H9 (cell line): ENCODE measurements around the gene PI4KB. TPM values are rescaled to one million over a fixed set of nuclear protein-coding genes. Genes with fewer than 3 reads are reported as not detected.

Experiments
- DNase-seq: peaks from one replicate; pipeline ENCODE4 v3.0.0-alpha.2; 2017
- H2AFZ ChIP-seq: one replicate; pipeline ENCODE4 v1.6.1; 2013; ENCODE audit warnings: mild to moderate bottlenecking, low read length, control low read depth, moderate library complexity
- H2AK5ac ChIP-seq: 2 replicates; pipeline ENCODE4 v1.6.1; 2013; ENCODE audit warnings: low read length, control low read depth, mixed read lengths; ENCODE audit not compliant: insufficient read length
- H2BK120ac ChIP-seq: one replicate; pipeline ENCODE4 v1.6.1; 2013; ENCODE audit warnings: low read depth, mild to moderate bottlenecking, low read length, control low read depth, inconsistent platforms; ENCODE audit not compliant: poor library complexity, severe bottlenecking
- H2BK12ac ChIP-seq: 2 replicates; pipeline ENCODE4 v1.6.1; 2013; ENCODE audit warnings: low read length, control low read depth, mixed read lengths, low read depth; ENCODE audit not compliant: insufficient read length
- H2BK15ac ChIP-seq: 2 replicates; pipeline ENCODE4 v1.6.1; 2013; ENCODE audit warnings: low read depth, low read length, control low read depth
- H2BK20ac ChIP-seq: one replicate; pipeline ENCODE4 v1.6.1; 2013; ENCODE audit warnings: low read depth, mild to moderate bottlenecking, low read length, control low read depth, inconsistent platforms; ENCODE audit not compliant: poor library complexity, severe bottlenecking
- H2BK5ac ChIP-seq: 2 replicates; pipeline ENCODE4 v1.6.1; 2013; ENCODE audit warnings: low read length, control low read depth, mixed read lengths; ENCODE audit not compliant: insufficient read length
- H3K14ac ChIP-seq: 2 replicates; pipeline ENCODE4 v1.6.1; 2013; ENCODE audit warnings: low read length, control low read depth; ENCODE audit not compliant: insufficient read depth
- H3K18ac ChIP-seq: 2 replicates; pipeline ENCODE4 v1.6.1; 2013; ENCODE audit warnings: low read depth, mild to moderate bottlenecking, mixed read lengths, low read length, control low read depth; ENCODE audit not compliant: insufficient read length
- H3K23ac ChIP-seq: 2 replicates; pipeline ENCODE4 v1.6.1; 2013; ENCODE audit warnings: low read length, control low read depth, mixed read lengths, low read depth; ENCODE audit not compliant: insufficient read length
- H3K23me2 ChIP-seq: 2 replicates; pipeline ENCODE4 v1.6.1; 2013; ENCODE audit warnings: low read depth, mild to moderate bottlenecking, mixed read lengths, low read length, control low read depth; ENCODE audit not compliant: insufficient read length, poor library complexity, severe bottlenecking
- H3K27ac ChIP-seq: 2 replicates; pipeline ENCODE4 v1.5.1; 2013; ENCODE audit warnings: low read length, control low read depth, mixed read lengths, low read depth; ENCODE audit not compliant: insufficient read length
- H3K27me3 ChIP-seq: 2 replicates; pipeline ENCODE4 v1.6.1; 2013; ENCODE audit warnings: low read length, control low read depth, inconsistent platforms; ENCODE audit not compliant: insufficient read depth
- H3K4ac ChIP-seq: 2 replicates; pipeline ENCODE4 v1.6.1; 2013; ENCODE audit warnings: low read depth, mild to moderate bottlenecking, control low read depth, inconsistent platforms, low read length, moderate library complexity
- H3K4me1 ChIP-seq: 2 replicates; pipeline ENCODE4 v1.6.1; 2013; ENCODE audit warnings: low read length, control low read depth, inconsistent platforms; ENCODE audit not compliant: insufficient read depth
- H3K4me2 ChIP-seq: 2 replicates; pipeline ENCODE4 v1.6.1; 2013; ENCODE audit warnings: low read length, control low read depth, mixed read lengths; ENCODE audit not compliant: insufficient read length, insufficient read depth
- H3K56ac ChIP-seq: 2 replicates; pipeline ENCODE4 v1.6.1; 2013; ENCODE audit warnings: low read depth, mild to moderate bottlenecking, mixed read lengths, low read length, control low read depth; ENCODE audit not compliant: insufficient read length
- H3K79me1 ChIP-seq: 2 replicates; pipeline ENCODE4 v1.6.1; 2013; ENCODE audit warnings: low read depth, mild to moderate bottlenecking, moderate library complexity, low read length, control low read depth, inconsistent platforms; ENCODE audit not compliant: insufficient read depth, poor library complexity, severe bottlenecking
- H3K79me2 ChIP-seq: 2 replicates; pipeline ENCODE4 v1.6.1; 2013; ENCODE audit warnings: low read length, control low read depth, inconsistent platforms; ENCODE audit not compliant: insufficient read depth
- H3K9ac ChIP-seq: 2 replicates; pipeline ENCODE4 v1.6.1; 2013; ENCODE audit warnings: low read length, control low read depth, mixed read lengths; ENCODE audit not compliant: insufficient read length; ENCODE audit errors: extremely low read depth
- H3K9me3 ChIP-seq: one replicate; pipeline ENCODE4 v1.6.1; 2013; ENCODE audit warnings: low read depth, low read length, inconsistent platforms; ENCODE audit not compliant: control insufficient read depth
- H3T11ph ChIP-seq: one replicate; pipeline ENCODE4 v1.6.1; 2013; ENCODE audit warnings: mild to moderate bottlenecking, low read length, control low read depth, inconsistent platforms
- H4K20me1 ChIP-seq: one replicate; pipeline ENCODE4 v1.6.1; 2013; ENCODE audit not compliant: control insufficient read depth, insufficient read length, insufficient read depth
- H4K5ac ChIP-seq: 2 replicates; pipeline ENCODE4 v1.6.1; 2013; ENCODE audit warnings: low read depth, mild to moderate bottlenecking, mixed read lengths, low read length, control low read depth; ENCODE audit not compliant: insufficient read length
- H4K8ac ChIP-seq: replicated peaks from 2 replicates; pipeline ENCODE4 v1.6.1; 2013; ENCODE audit warnings: low read length, control low read depth, mixed read lengths, low read depth; ENCODE audit not compliant: insufficient read length
- H4K91ac ChIP-seq: 2 replicates; pipeline ENCODE4 v1.6.1; 2013; ENCODE audit warnings: low read depth, mild to moderate bottlenecking, moderate library complexity, mixed read lengths, low read length, control low read depth; ENCODE audit not compliant: insufficient read length
- H3K27ac Mint-ChIP-seq, 3 experiments: 2 replicates in 2 of 3; 3 replicates in 1 of 3; pipeline ENCODE4 v1.8.0; 2020 to 2021; ENCODE audit warnings: mixed read lengths in 3 of 3, mild to moderate bottlenecking in 1 of 3, moderate library complexity in 1 of 3
- H3K27me3 Mint-ChIP-seq: 2 replicates; pipeline ENCODE4 v1.8.0; 2021; ENCODE audit warnings: low read depth, mild to moderate bottlenecking, moderate library complexity, mixed read lengths
- H3K36me3 Mint-ChIP-seq, 3 experiments: 2 replicates in 2 of 3; 3 replicates in 1 of 3; pipeline ENCODE4 v1.8.0; 2020 to 2021; ENCODE audit warnings: low read depth in 3 of 3, mixed read lengths in 3 of 3; ENCODE audit not compliant: insufficient read depth in 1 of 3
- H3K4me1 Mint-ChIP-seq, 2 experiments: 2 replicates each; pipeline ENCODE4 v1.8.0; 2020; ENCODE audit warnings: mixed read lengths in 2 of 2
- H3K4me3 Mint-ChIP-seq, 2 experiments: 2 replicates in 1 of 2; 3 replicates in 1 of 2; pipeline ENCODE4 v1.8.0; 2020 to 2021; ENCODE audit warnings: mild to moderate bottlenecking in 2 of 2, mixed read lengths in 2 of 2, moderate library complexity in 1 of 2
- H3K9me3 Mint-ChIP-seq, 2 experiments: 2 replicates in 1 of 2; 3 replicates in 1 of 2; pipeline ENCODE4 v1.8.0; 2020; ENCODE audit warnings: mild to moderate bottlenecking in 2 of 2, mixed read lengths in 2 of 2, moderate library complexity in 1 of 2
- CTCF ChIP-seq: fragments of 200-600 bp; sonication (generic); conservative IDR thresholded peaks from 3 replicates; pipeline ENCODE4 v1.8.0; 2021; ENCODE audit warnings: antibody characterized with exemption, mild to moderate bottlenecking
- WGBS: extraction: QIAGEN DNeasy Blood & Tissue Kit; methylation state at CpG from one replicate; pipeline ENCODE4 v1.1.7; 2013; ENCODE audit warnings: missing lambda C conversion rate, low lambda C conversion rate, mixed read lengths; ENCODE audit not compliant: insufficient read length; ENCODE audit errors: extremely low coverage; 5-methylcytosine and 5-hydroxymethylcytosine counted together
- total RNA-seq: library from RNA; stranded (reverse); gene quantifications from 2 replicates; pipeline ENCODE4 v1.2.1, GENCODE V29; 2021

PI4KB gene
- total RNA-seq, 1 experiment from 2014 or later: 39.1 TPM

- Histone ChIP-seq H3K14ac (no peak overlapping the region), H2BK120ac (no peak overlapping the region), H3K23me2 (no peaks in the 10 kb centered on the region), H2BK15ac (no peak overlapping the region), H3K27ac (no peak overlapping the region), H3K79me1 (no peaks in the 10 kb centered on the region), H2AFZ (no peak overlapping the region), H3K9me3 (no peaks in the 10 kb centered on the region), H3K4ac (no peak overlapping the region), H4K20me1 (no peaks in the 10 kb centered on the region), H2BK12ac (no peak overlapping the region), H3T11ph (no peak overlapping the region), H2BK20ac (no peak overlapping the region), H2AK5ac (no peak overlapping the region), H3K4me2 (no peak overlapping the region), H3K18ac (no peak overlapping the region), H4K91ac (no peak overlapping the region), H4K5ac (no peak overlapping the region), H3K27me3 (no peaks in the 10 kb centered on the region), H3K56ac (no peak overlapping the region), H2BK5ac (no peak overlapping the region), H4K8ac (no peak overlapping the region), H3K23ac (no peak overlapping the region), H3K9ac (no peak overlapping the region), H3K79me2 (no peaks in the 10 kb centered on the region), H3K4me1 (no peaks in the 10 kb centered on the region)
- no peak overlapping the region for H3K4me3 Mint-ChIP-seq
- H3K4me1 Mint-ChIP-seq: no peaks in the 10 kb centered on the region
- TF ChIP-seq CTCF: no peak
- no peak overlapping the region for H3K27ac Mint-ChIP-seq
- DNase-seq: no peak
- peaks cover 41 to 63% (median 57%) of the 10 kb centered on the region in 3 experiments; a peak in 6 of 7 replicates for H3K36me3 Mint-ChIP-seq
- no peaks in the 10 kb centered on the region for H3K9me3 Mint-ChIP-seq
- no CpG with 5 or more reads among the region's 4 CpGs for WGBS
- no peaks in the 10 kb centered on the region for H3K27me3 Mint-ChIP-seq
These were observed 59.5 kb downstream of the PI4KB start for GRCh38 chr1:151267760-151268159.
